ENCODE results near the gene GULP1. TPM values are rescaled to one million over a fixed set of nuclear protein-coding genes. Genes with fewer than 3 reads are reported as not detected.

Gene GULP1
- total and polyA plus RNA-seq, 2 donors (not counting 1 experiment from before 2014, with no cell fraction given) = 43.5 to 82.4 TPM

- no peak overlapping the region for H3K27ac ChIP-seq (ENCODE audit: insufficient read depth, low read length)
- no peaks in the 10 kb centered on the region for H3K27me3 ChIP-seq (ENCODE audit: control insufficient read depth, insufficient read depth, low read length)
- H3K36me3 ChIP-seq (ENCODE audit: control insufficient read depth, insufficient read depth, low read length) = no peaks in the 10 kb centered on the region
- no peak overlapping the region for H2AFZ ChIP-seq (ENCODE audit: low read length)
- no peak overlapping the region for H3K9ac ChIP-seq (ENCODE audit: insufficient read depth, low read length)
- H3K4me1 ChIP-seq (ENCODE audit: control insufficient read depth, extremely low read depth, insufficient read depth, low read length) = peaks cover 4% of the 10 kb centered on the region
- no peak overlapping the region for H3K4me3 ChIP-seq (replicated peaks in 1 of 4; ENCODE audit: control extremely low read depth in 1 of 4, insufficient read depth in 1 of 4, low read depth in 3 of 4, low read length in 4 of 4)
- H3K79me2 ChIP-seq (ENCODE audit: control insufficient read depth, insufficient read depth, low read length) = no peaks in the 10 kb centered on the region
- H3K9me3 ChIP-seq (ENCODE audit: control insufficient read depth, insufficient read depth, low read depth, low read length) = no peaks in the 10 kb centered on the region
- TF ChIP-seq EZH2 (IDR thresholded peaks at IDR 0.05; ENCODE audit: low read length, missing control alignments) = no peak
- no peak for TF ChIP-seq CTCF (conservative IDR thresholded peaks at IDR 0.05 in 1 of 2, IDR thresholded peaks at IDR 0.05 in 1 of 2; ENCODE audit: low read depth in 1 of 2, low read length in 2 of 2)
- H4K20me1 ChIP-seq (ENCODE audit: control insufficient read depth, extremely low read depth, insufficient read depth, low read length) = no peaks in the 10 kb centered on the region
- no peak overlapping the region for H3K4me2 ChIP-seq (ENCODE audit: extremely low read depth, insufficient read depth, low read length)
- DNase-seq (ENCODE audit: low read depth in 2 of 2) = no peak
Measured at GRCh38 chr2:188380280-188380679, 88.6 kb downstream of the GULP1 start.

DNA sequence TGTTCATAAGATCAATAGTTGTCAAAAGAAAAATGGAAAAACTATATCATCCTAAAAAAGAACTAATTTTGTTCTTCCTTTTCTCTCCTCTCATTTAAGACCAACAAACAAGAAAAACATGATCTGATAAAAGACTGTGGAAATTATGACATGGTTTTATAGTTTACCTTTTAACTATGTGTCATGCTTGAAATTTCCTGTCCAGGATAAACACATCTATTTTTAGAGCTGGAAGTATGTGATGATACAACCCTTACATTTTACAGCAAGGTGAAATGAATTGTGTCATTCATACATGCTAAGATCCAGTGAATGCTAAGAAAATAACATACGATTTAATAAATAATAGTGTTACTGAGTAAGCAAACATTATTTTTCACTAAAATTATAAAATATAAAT lies 89.9 kb downstream of the GULP1 start:
- H3K4me2 ChIP-seq (ENCODE audit: extremely low read depth, insufficient read depth, low read length) = peak overlapping the region; percentile 48
- H3K27ac ChIP-seq (ENCODE audit: insufficient read depth, low read length) = peak overlapping the region; percentile 75

DNA sequence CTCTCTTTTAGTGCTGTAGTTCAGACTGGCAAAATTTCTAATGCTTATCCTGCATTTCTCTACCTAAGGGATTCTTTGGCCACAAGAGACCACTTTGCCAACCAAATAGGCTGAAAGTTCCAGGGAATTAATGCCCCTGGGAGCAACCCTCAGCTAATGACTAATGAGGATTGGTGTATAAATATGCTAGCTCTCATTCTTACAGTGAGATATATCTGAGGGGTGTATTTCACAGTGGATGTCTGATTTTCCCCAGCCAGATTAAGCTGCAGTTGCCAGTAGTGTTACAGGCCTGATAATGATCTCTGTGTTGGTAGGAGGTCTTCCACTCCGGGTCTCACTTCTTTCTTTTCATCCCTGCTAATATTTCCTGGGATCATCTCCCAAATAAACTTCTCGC lies 90.4 kb downstream of the GULP1 start:
- no peak for TF ChIP-seq EZH2 (IDR thresholded peaks at IDR 0.05; ENCODE audit: low read length, missing control alignments)
- no peak for TF ChIP-seq CTCF (conservative IDR thresholded peaks at IDR 0.05 in 1 of 2, IDR thresholded peaks at IDR 0.05 in 1 of 2; ENCODE audit: low read depth in 1 of 2, low read length in 2 of 2)
- H2AFZ ChIP-seq (ENCODE audit: low read length) = no peak overlapping the region
- no peaks in the 10 kb centered on the region for H3K36me3 ChIP-seq (ENCODE audit: control insufficient read depth, insufficient read depth, low read length)
- no peaks in the 10 kb centered on the region for H3K9me3 ChIP-seq (ENCODE audit: control insufficient read depth, insufficient read depth, low read depth, low read length)
- H4K20me1 ChIP-seq (ENCODE audit: control insufficient read depth, extremely low read depth, insufficient read depth, low read length) = no peaks in the 10 kb centered on the region
- H3K4me1 ChIP-seq (ENCODE audit: control insufficient read depth, extremely low read depth, insufficient read depth, low read length) = peaks cover 4% of the 10 kb centered on the region
- H3K9ac ChIP-seq (ENCODE audit: insufficient read depth, low read length) = no peak overlapping the region
- no peaks in the 10 kb centered on the region for H3K79me2 ChIP-seq (ENCODE audit: control insufficient read depth, insufficient read depth, low read length)
- H3K4me3 ChIP-seq (replicated peaks in 1 of 4; ENCODE audit: control extremely low read depth in 1 of 4, insufficient read depth in 1 of 4, low read depth in 3 of 4, low read length in 4 of 4) = no peak overlapping the region
- peak; percentile 12 to 33 for DNase-seq (ENCODE audit: low read depth in 2 of 2)
- no peaks in the 10 kb centered on the region for H3K27me3 ChIP-seq (ENCODE audit: control insufficient read depth, insufficient read depth, low read length)
- H3K4me2 ChIP-seq (ENCODE audit: extremely low read depth, insufficient read depth, low read length) = peak overlapping the region; percentile 51
- peak overlapping the region; percentile 75 for H3K27ac ChIP-seq (ENCODE audit: insufficient read depth, low read length)

More for the DNA sequence above, 89.9 kb downstream of the GULP1 start:
- H3K9ac ChIP-seq (ENCODE audit: insufficient read depth, low read length) = no peak overlapping the region
- DNase-seq (ENCODE audit: low read depth in 2 of 2) = peak; percentile 58 to 84
- no peaks in the 10 kb centered on the region for H3K27me3 ChIP-seq (ENCODE audit: control insufficient read depth, insufficient read depth, low read length)
- no peak overlapping the region for H2AFZ ChIP-seq (ENCODE audit: low read length)
- TF ChIP-seq CTCF (conservative IDR thresholded peaks at IDR 0.05 in 1 of 2, IDR thresholded peaks at IDR 0.05 in 1 of 2; ENCODE audit: low read depth in 1 of 2, low read length in 2 of 2) (no peak), EZH2 (IDR thresholded peaks at IDR 0.05; ENCODE audit: low read length, missing control alignments) (no peak)
- H4K20me1 ChIP-seq (ENCODE audit: control insufficient read depth, extremely low read depth, insufficient read depth, low read length) = no peaks in the 10 kb centered on the region
- H3K4me3 ChIP-seq (replicated peaks in 1 of 4; ENCODE audit: control extremely low read depth in 1 of 4, insufficient read depth in 1 of 4, low read depth in 3 of 4, low read length in 4 of 4) = no peak overlapping the region
- peaks cover 4% of the 10 kb centered on the region for H3K4me1 ChIP-seq (ENCODE audit: control insufficient read depth, extremely low read depth, insufficient read depth, low read length)
- no peaks in the 10 kb centered on the region for H3K9me3 ChIP-seq (ENCODE audit: control insufficient read depth, insufficient read depth, low read depth, low read length)
- no peaks in the 10 kb centered on the region for H3K36me3 ChIP-seq (ENCODE audit: control insufficient read depth, insufficient read depth, low read length)
- no peaks in the 10 kb centered on the region for H3K79me2 ChIP-seq (ENCODE audit: control insufficient read depth, insufficient read depth, low read length)
